COLO668 (cell line): Measurements from ENCODE around the gene LRRC3.

Experiments used
- DNase-seq: peaks from one replicate; lab custom pipeline; 2025; ENCODE audit not compliant: unreplicated experiment; lab: John Stamatoyannopoulos, UW

Gene LRRC3

DNA sequence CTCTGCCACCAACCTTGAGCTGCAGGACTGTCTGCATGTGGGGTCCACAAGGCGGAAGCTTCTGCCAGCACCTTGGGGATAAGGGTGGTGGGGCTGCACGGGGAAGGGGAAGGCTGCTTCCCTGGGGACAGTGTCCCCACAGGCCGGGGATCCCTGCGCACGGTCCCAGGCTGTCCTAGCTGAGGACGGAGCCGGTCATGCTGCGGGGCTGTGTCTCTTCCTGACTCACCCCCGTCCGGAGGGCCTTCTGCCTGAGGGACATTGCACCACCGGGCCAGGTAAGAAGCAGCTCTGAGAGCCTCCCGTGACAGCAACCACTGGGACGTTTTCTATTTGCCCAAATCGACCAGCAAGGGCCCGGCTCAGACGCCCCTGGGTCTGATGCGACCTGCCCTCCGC, 54.8 kb downstream of the LRRC3 start:
- DNase-seq: no peak

DNA sequence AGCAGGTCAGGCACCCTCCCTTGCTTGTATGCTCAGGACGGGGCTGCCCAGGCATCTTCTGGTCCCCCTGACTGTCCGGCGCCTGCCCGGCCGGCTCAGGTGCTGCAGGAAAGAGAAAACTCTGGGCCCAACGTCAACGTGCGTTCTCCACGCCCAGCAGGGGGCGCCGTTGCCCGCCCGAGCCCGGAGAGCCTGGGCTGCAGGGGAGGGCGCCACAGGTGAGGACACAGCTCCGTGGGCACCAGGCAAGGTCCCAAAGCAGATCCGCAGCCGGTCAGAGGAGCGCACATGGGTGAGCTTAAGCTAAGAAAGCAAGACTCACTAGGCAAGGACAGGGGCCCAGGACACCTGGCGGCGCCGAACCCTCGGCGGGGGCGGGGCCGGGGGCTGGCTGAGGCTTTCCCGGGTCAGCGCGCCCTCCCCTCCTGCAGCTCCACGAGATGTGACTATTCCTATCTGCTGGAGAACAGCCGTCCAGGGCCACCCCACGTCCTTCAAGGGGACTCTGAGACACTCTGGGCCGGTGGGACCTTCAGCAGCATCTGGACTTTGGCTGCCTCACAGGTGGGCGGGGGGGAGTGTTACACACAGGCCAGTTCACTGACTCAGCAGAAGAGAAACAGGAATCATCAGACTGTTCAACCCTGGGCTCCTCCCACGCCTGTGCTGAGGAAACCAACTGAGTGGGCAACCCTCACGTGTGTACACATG, 55.4 kb downstream of the LRRC3 start:
- DNase-seq: peak; percentile 88

DNA sequence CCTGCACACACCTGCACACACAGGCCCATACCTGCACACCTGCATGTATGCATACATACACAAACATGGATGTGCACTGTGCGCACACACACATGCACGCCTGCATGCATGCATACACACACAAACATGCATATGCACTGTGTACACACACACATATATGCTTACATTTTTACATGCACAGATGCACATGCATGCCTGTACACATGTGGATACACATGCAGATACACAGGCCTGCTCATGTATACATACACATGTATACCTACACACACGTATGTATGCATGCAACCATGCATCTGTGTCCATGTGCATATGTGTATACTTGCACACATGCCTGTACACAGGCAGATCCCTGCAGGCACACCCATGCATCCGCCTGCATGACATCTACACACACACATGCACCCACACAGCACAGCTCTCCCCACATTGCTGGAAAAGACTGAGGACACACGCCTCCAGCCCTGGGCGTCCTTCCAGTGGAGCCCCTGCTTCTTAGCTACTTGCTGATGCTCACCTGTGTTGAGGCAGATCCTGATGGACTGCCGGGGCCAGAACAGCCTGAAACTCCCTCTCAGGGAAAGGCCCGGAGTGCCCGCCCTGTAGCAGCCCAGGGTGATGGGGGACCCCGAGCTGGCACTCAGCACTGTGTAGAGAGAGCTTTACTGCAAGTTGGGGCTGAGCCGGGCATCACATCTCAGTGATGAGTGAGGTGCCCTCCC, 56.1 kb downstream of the LRRC3 start:
- no peak for DNase-seq
